Uterus (tissue), 4 donors: Measurements from ENCODE around the gene THAP11. TPM values are rescaled to one million over a fixed set of nuclear protein-coding genes. Genes with fewer than 3 reads are reported as not detected.

ENCODE experiments used
- DNase-seq, 2 donors: peaks; one replicate each; pipeline ENCODE4 v3.0.0-alpha.2; 2019 to 2020
- H3K27ac ChIP-seq, 2 donors: fragments of 200-600 bp; sonication (generic); 1 replicate in 1 of 2; 2 replicates in 1 of 2; pipeline ENCODE4 v1.5.1; 2016 to 2018
- H3K27me3 ChIP-seq, 2 donors: fragments of 200-600 bp; sonication (generic); one replicate each; pipeline ENCODE4 v1.5.1; 2018 to 2019; ENCODE audit warnings: control low read depth in 1 of 2
- H3K36me3 ChIP-seq, 2 donors: fragments of 200-600 bp; sonication (generic); one replicate each; pipeline ENCODE4 v1.5.1; 2019; ENCODE audit warnings: control low read depth in 1 of 2
- H3K4me1 ChIP-seq, 2 donors: fragments of 200-600 bp; sonication (generic); one replicate each; pipeline ENCODE4 v1.5.1; 2018 to 2019; ENCODE audit warnings: control low read depth in 1 of 2
- H3K4me3 ChIP-seq, 2 donors: fragments of 200-600 bp; sonication (generic); 1 replicate in 1 of 2; 2 replicates in 1 of 2; pipeline ENCODE4 v1.5.1; 2018 to 2019; ENCODE audit warnings: mild to moderate bottlenecking in 1 of 2
- H3K9me3 ChIP-seq, 2 donors: fragments of 200-600 bp; sonication (generic); one replicate each; pipeline ENCODE4 v1.5.1; 2019; ENCODE audit warnings: control low read depth in 1 of 2
- CTCF ChIP-seq, 4 experiments: fragments of 200-600 bp in 2 of 4; fragments of 450-650 bp in 2 of 4; sonication (generic) in 2 of 4; IDR thresholded peaks; one replicate each; pipeline ENCODE4 v1.5.1; 2016 to 2019; ENCODE audit warnings: antibody characterized with exemption in 4 of 4, mild to moderate bottlenecking in 2 of 4, moderate library complexity in 1 of 4
- POLR2A ChIP-seq, 2 donors: fragments of 450-650 bp; IDR thresholded peaks; one replicate each; pipeline ENCODE4 v1.6.1; 2016; ENCODE audit warnings: antibody characterized with exemption in 2 of 2, mild to moderate bottlenecking in 1 of 2, moderate library complexity in 1 of 2
- intact Hi-C: fragments of 100-400 bp; cut with DNase I; formaldehyde crosslinking; loops from one replicate; pipeline ENCODE4 v1.15.1; 2023; ENCODE audit warnings: low total_unique reads
- total RNA-seq, 4 donors: library from RNA; depleted of rRNA in 3 of 4; stranded (reverse); fragments of >200 nt in 3 of 4; gene quantifications; one replicate each; pipeline versions ENCODE4 v1.1.0 to v1.2.4, GENCODE V29; 2014 to 2023
- donor health status: DM: yes; HTN: yes; CAD: no.

THAP11 gene
- total RNA-seq, 4 donors from 2014 or later = 43.3 to 105 (median 57.6) TPM

GRCh38 chr16:67847064-67847861, 5.1 kb downstream of the THAP11 start, which contains the start of gene CENPT:
TSS of gene CENPT (minus strand) at chr16:67847693. CDS start at chr16:67833859, 13,834 bp downstream.
- H3K4me3 ChIP-seq = peak within 1 kb of the TSS; percentile 84 to 97
- TF ChIP-seq POLR2A (IDR thresholded peaks at IDR 0.05) (no peak), CTCF (IDR thresholded peaks at IDR 0.05) (peak in 1 of 4 experiments; percentile 7)
- no peaks in the 10 kb centered on the region for H3K9me3 ChIP-seq
- peak in 1 of 2 donors; percentile 47 for DNase-seq
- no peaks in the 10 kb centered on the region for H3K27me3 ChIP-seq
- H3K36me3 ChIP-seq = no peaks in the 10 kb centered on the region
- H3K4me1 ChIP-seq = peaks cover 9 to 28% of the 10 kb centered on the region in 2 donors
- intact Hi-C loops = no loop called here
- peak within 1 kb of the TSS; percentile 94 to 99 for H3K27ac ChIP-seq

- DNase-seq = no peak
- H3K27ac ChIP-seq = peak overlapping the region in 1 of 2 donors; percentile 94
- intact Hi-C loops = no loop called here
- H3K9me3 ChIP-seq = no peaks in the 10 kb centered on the region
- peak overlapping the region in 1 of 2 donors; percentile 84 for H3K4me3 ChIP-seq
- H3K36me3 ChIP-seq = no peaks in the 10 kb centered on the region
- peaks cover 9 to 28% of the 10 kb centered on the region in 2 donors for H3K4me1 ChIP-seq
- TF ChIP-seq CTCF (IDR thresholded peaks at IDR 0.05) = no peak
- TF ChIP-seq POLR2A (IDR thresholded peaks at IDR 0.05) = no peak
- no peaks in the 10 kb centered on the region for H3K27me3 ChIP-seq
These were observed 6.0 kb downstream of the THAP11 start for GRCh38 chr16:67848118-67848517.

- peaks cover 6 to 10% of the 10 kb centered on the region in 2 donors for H3K4me1 ChIP-seq
These were observed 11.6 kb downstream of the THAP11 start for GRCh38 chr16:67853670-67854069.

GRCh38 chr16:67855789-67856188, 13.7 kb downstream of the THAP11 start:
- intact Hi-C loops = no loop called here
- no peak for TF ChIP-seq CTCF (IDR thresholded peaks at IDR 0.05)
- no peak for TF ChIP-seq POLR2A (IDR thresholded peaks at IDR 0.05)
- H3K27me3 ChIP-seq = no peaks in the 10 kb centered on the region
- no peak for DNase-seq
- H3K27ac ChIP-seq = no peak overlapping the region
- H3K9me3 ChIP-seq = no peaks in the 10 kb centered on the region
- H3K4me3 ChIP-seq = no peak overlapping the region
- H3K36me3 ChIP-seq = no peaks in the 10 kb centered on the region
- peaks cover 6 to 10% of the 10 kb centered on the region in 2 donors for H3K4me1 ChIP-seq

More at GRCh38 chr16:67853670-67854069, 11.6 kb downstream of the THAP11 start:
- Histone ChIP-seq H3K36me3 (no peaks in the 10 kb centered on the region), H3K9me3 (no peaks in the 10 kb centered on the region), H3K4me3 (no peak overlapping the region), H3K27ac (no peak overlapping the region), H3K27me3 (no peaks in the 10 kb centered on the region)
- DNase-seq = no peak
- no peak for TF ChIP-seq POLR2A (IDR thresholded peaks at IDR 0.05)
- no peak for TF ChIP-seq CTCF (IDR thresholded peaks at IDR 0.05)
- intact Hi-C loops = no loop called here

GRCh38 chr16:67856927-67857546, 14.9 kb downstream of the THAP11 start:
- Histone ChIP-seq H3K36me3 (no peaks in the 10 kb centered on the region), H3K27ac (peak overlapping the region; percentile 55 to 76), H3K4me1 (peaks cover 6 to 10% of the 10 kb centered on the region in 2 donors), H3K4me3 (no peak overlapping the region), H3K9me3 (no peaks in the 10 kb centered on the region), H3K27me3 (no peaks in the 10 kb centered on the region)
- TF ChIP-seq POLR2A (IDR thresholded peaks at IDR 0.05) (no peak), CTCF (IDR thresholded peaks at IDR 0.05) (no peak)
- DNase-seq = no peak
- intact Hi-C loops = no loop called here
